Measurements from ENCODE around the gene DDR2. TPM values are rescaled to one million over a fixed set of nuclear protein-coding genes. Genes with fewer than 3 reads are reported as not detected.

The DDR2 gene
- polyA plus RNA-seq, 1 donor from 2014 or later = 0.69 TPM

GRCh38 chr1:162695687-162696086 lies 63.4 kb downstream of the DDR2 start:
- H3K9me3 ChIP-seq (ENCODE audit: low read length) = no peaks in the 10 kb centered on the region
- no peak overlapping the region for H3K4me2 ChIP-seq (ENCODE audit: low read length)
- H3K36me3 ChIP-seq (ENCODE audit: insufficient read depth, low read length) = no peaks in the 10 kb centered on the region
- H3K9me2 ChIP-seq (ENCODE audit: insufficient read depth, low read length) = no peaks in the 10 kb centered on the region
- H2AFZ ChIP-seq (ENCODE audit: low read depth, low read length) = no peak overlapping the region
- no peaks in the 10 kb centered on the region for H4K20me1 ChIP-seq (ENCODE audit: insufficient read depth)
- no peaks in the 10 kb centered on the region for H3K79me2 ChIP-seq (replicated peaks; ENCODE audit: insufficient read depth, low read length)
- H3K4me3 ChIP-seq (ENCODE audit: low read length) = no peak overlapping the region
- H3K27ac ChIP-seq (ENCODE audit: low read length) = no peak overlapping the region
- no peak overlapping the region for H3K9ac ChIP-seq (ENCODE audit: low read length)
- no peaks in the 10 kb centered on the region for H3K27me3 ChIP-seq (ENCODE audit: insufficient read depth, low read depth, low read length)
- H3F3A ChIP-seq (ENCODE audit: insufficient read depth, low read length, poor library complexity, severe bottlenecking) = no peaks in the 10 kb centered on the region
- TF ChIP-seq SMC3 (conservative IDR thresholded peaks at IDR 0.05; ENCODE audit: poor library complexity) = no peak
- TF ChIP-seq CTCF (IDR thresholded peaks at IDR 0.05; ENCODE audit: poor library complexity, severe bottlenecking) = no peak
- TF ChIP-seq, protein P1, sequence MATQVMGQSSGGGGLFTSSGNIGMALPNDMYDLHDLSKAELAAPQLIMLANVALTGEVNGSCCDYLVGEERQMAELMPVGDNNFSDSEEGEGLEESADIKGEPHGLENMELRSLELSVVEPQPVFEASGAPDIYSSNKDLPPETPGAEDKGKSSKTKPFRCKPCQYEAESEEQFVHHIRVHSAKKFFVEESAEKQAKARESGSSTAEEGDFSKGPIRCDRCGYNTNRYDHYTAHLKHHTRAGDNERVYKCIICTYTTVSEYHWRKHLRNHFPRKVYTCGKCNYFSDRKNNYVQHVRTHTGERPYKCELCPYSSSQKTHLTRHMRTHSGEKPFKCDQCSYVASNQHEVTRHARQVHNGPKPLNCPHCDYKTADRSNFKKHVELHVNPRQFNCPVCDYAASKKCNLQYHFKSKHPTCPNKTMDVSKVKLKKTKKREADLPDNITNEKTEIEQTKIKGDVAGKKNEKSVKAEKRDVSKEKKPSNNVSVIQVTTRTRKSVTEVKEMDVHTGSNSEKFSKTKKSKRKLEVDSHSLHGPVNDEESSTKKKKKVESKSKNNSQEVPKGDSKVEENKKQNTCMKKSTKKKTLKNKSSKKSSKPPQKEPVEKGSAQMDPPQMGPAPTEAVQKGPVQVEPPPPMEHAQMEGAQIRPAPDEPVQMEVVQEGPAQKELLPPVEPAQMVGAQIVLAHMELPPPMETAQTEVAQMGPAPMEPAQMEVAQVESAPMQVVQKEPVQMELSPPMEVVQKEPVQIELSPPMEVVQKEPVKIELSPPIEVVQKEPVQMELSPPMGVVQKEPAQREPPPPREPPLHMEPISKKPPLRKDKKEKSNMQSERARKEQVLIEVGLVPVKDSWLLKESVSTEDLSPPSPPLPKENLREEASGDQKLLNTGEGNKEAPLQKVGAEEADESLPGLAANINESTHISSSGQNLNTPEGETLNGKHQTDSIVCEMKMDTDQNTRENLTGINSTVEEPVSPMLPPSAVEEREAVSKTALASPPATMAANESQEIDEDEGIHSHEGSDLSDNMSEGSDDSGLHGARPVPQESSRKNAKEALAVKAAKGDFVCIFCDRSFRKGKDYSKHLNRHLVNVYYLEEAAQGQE (IDR thresholded peaks at IDR 0.05; ENCODE audit: borderline replicate concordance) = no peak
- no peak for TF ChIP-seq RAD21 (conservative IDR thresholded peaks at IDR 0.05)
- TF ChIP-seq EZH2 (IDR thresholded peaks at IDR 0.05; ENCODE audit: borderline replicate concordance, insufficient read depth, low read length, poor library complexity, severe bottlenecking) = no peak

- no peak overlapping the region for H3K9ac ChIP-seq (ENCODE audit: low read length)
- H2AFZ ChIP-seq (ENCODE audit: low read depth, low read length) = no peak overlapping the region
- no peak overlapping the region for H3K4me2 ChIP-seq (ENCODE audit: low read length)
- no peak overlapping the region for H3K4me3 ChIP-seq (ENCODE audit: low read length)
- no peaks in the 10 kb centered on the region for H4K20me1 ChIP-seq (ENCODE audit: insufficient read depth)
- TF ChIP-seq CTCF (IDR thresholded peaks at IDR 0.05; ENCODE audit: poor library complexity, severe bottlenecking) (no peak), EZH2 (IDR thresholded peaks at IDR 0.05; ENCODE audit: borderline replicate concordance, insufficient read depth, low read length, poor library complexity, severe bottlenecking) (no peak), EP300 (conservative IDR thresholded peaks at IDR 0.05; ENCODE audit: poor library complexity, severe bottlenecking) (no peak), SMC3 (conservative IDR thresholded peaks at IDR 0.05; ENCODE audit: poor library complexity) (no peak), RAD21 (conservative IDR thresholded peaks at IDR 0.05) (no peak), POLR2AphosphoS5 (IDR thresholded peaks at IDR 0.05) (no peak), TAF1 (IDR thresholded peaks at IDR 0.05; ENCODE audit: low read depth) (no peak), MXI1 (conservative IDR thresholded peaks at IDR 0.05; ENCODE audit: poor library complexity, severe bottlenecking) (no peak)
- TF ChIP-seq, protein P1 (IDR thresholded peaks at IDR 0.05; ENCODE audit: borderline replicate concordance) = no peak
- no peaks in the 10 kb centered on the region for H3K9me2 ChIP-seq (ENCODE audit: insufficient read depth, low read length)
- H3K27ac ChIP-seq (ENCODE audit: low read length) = no peak overlapping the region
- H3K27me3 ChIP-seq (ENCODE audit: insufficient read depth, low read depth, low read length) = no peaks in the 10 kb centered on the region
- H3K79me2 ChIP-seq (replicated peaks; ENCODE audit: insufficient read depth, low read length) = no peaks in the 10 kb centered on the region
- H3K9me3 ChIP-seq (ENCODE audit: low read length) = no peaks in the 10 kb centered on the region
- no peaks in the 10 kb centered on the region for H3F3A ChIP-seq (ENCODE audit: insufficient read depth, low read length, poor library complexity, severe bottlenecking)
- H3K36me3 ChIP-seq (ENCODE audit: insufficient read depth, low read length) = no peaks in the 10 kb centered on the region
These were observed 64.1 kb downstream of the DDR2 start for GRCh38 chr1:162696286-162696862.
